H1 (cell line): ENCODE measurements around the gene MED12L. TPM values are rescaled to one million over a fixed set of nuclear protein-coding genes. Genes with fewer than 3 reads are reported as not detected.

Source experiments
- CHD7 ChIP-seq: fragments of 300-600 bp; sonication (generic); IDR thresholded peaks from 2 replicates; pipeline ENCODE4 v1.7.1; 2012; ENCODE audit warnings: low read length, moderate library complexity, mild to moderate bottlenecking, inconsistent platforms; ENCODE audit not compliant: insufficient replicate concordance
- polyA plus RNA-seq, 7 experiments: library from polyadenylated mRNA; depleted of rRNA in 3 of 7; stranded (reverse) in 5 of 7; unstranded in 2 of 7; fragments of >200 nt in 5 of 7; fragments of 200-250 nt in 2 of 7; gene quantifications; 1 replicate in 5 of 7; 2 replicates in 1 of 7; 4 replicates in 1 of 7; pipeline versions ENCODE4 v1.2.1 to v1.2.3, GENCODE V29; 2011 to 2013; ENCODE audit warnings: missing spikeins in 2 of 7, mixed read lengths in 2 of 7
- total RNA-seq: library from RNA; stranded (reverse); fragmentation: NEBNext Ultra II Directional; extraction: Animal tissue kit (Norgen Biotek cat#: 25700); gene quantifications from 2 replicates; pipeline ENCODE4 v1.2.1, GENCODE V29; 2021

MED12L gene
- total and polyA plus RNA-seq, 2 of the 8 experiments (the other 6 are each of a cell fraction or from before 2014, with no cell fraction given): 3.6 to 26.2 TPM

GRCh38 chr3:151362751-151363174 lies 277.3 kb downstream of the MED12L start (continued):
- no peak for TF ChIP-seq CHD7
- TF ChIP-seq, all 59 proteins: peak for 0
